ENCODE results near the gene SERPINE2. TPM values are rescaled to one million over a fixed set of nuclear protein-coding genes. Genes with fewer than 3 reads are reported as not detected.

Gene SERPINE2
- total RNA-seq, 6 experiments from 2014 or later, result 145 to 385 (median 169) TPM

DNA sequence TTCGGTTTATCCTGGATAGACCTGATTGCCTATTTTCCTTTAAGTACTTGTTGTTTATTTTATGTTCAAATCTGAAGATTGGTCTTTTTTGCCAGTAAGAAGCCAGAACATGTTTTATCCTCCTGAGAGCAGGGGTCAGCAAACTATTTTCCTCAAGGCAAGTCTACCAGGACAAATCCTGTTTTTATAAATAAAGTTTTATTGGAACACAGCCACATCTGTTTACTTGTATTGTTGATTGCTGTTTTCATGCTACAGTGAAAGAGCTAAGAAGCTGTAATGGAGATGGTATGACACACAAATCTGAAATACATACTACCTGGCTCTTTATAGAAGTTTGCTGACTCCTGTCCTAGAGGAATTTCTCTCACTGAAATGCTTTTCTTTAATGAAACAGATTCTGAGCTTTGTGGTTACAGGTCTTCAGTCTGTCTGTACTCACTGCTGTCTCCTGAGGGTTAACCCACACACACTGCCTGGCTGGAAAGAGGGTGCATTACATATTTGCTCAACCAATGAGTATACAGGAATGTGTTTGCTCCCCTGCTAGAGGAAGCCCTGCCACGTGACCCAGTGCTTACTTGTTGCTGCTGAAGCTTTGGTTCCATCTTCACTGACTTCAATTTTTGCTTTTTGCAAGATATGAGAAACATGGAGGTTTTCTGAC is 59.2 kb downstream of the SERPINE2 start:
- DNase-seq, result no peak
- Mint-ChIP-seq H3K27me3 (ENCODE audit: insufficient read depth) (no peaks in the 10 kb centered on the region), H3K9me3 (no peaks in the 10 kb centered on the region), H3K36me3 (ENCODE audit: low read depth) (peaks cover 11% of the 10 kb centered on the region), H3K27ac (no peak overlapping the region), H3K4me3 (no peak overlapping the region), H3K4me1 (ENCODE audit: low read depth) (peaks cover 12% of the 10 kb centered on the region)
- TF ChIP-seq, protein P1, sequence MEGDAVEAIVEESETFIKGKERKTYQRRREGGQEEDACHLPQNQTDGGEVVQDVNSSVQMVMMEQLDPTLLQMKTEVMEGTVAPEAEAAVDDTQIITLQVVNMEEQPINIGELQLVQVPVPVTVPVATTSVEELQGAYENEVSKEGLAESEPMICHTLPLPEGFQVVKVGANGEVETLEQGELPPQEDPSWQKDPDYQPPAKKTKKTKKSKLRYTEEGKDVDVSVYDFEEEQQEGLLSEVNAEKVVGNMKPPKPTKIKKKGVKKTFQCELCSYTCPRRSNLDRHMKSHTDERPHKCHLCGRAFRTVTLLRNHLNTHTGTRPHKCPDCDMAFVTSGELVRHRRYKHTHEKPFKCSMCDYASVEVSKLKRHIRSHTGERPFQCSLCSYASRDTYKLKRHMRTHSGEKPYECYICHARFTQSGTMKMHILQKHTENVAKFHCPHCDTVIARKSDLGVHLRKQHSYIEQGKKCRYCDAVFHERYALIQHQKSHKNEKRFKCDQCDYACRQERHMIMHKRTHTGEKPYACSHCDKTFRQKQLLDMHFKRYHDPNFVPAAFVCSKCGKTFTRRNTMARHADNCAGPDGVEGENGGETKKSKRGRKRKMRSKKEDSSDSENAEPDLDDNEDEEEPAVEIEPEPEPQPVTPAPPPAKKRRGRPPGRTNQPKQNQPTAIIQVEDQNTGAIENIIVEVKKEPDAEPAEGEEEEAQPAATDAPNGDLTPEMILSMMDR (IDR thresholded peaks at IDR 0.05), result no peak

DNA sequence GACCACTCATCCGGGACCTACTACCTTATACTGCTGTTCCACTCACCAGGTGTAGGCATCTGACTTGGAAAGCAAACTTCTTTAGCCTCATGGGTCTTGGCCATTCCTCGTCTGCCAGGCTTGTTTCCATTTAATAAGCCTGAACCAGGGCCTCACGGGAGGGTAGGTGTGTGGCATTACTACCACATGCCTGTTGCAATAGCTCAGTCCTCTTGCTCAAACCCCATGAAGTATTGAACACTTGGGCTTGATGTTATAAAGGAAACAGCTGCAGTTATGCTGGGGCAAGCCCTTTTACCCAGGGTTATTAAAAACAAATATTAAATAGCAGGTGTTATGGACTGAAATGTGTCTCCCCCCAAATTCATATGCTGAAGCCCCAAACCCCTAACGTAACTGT is 60.6 kb downstream of the SERPINE2 start:
- Mint-ChIP-seq H3K4me1 (ENCODE audit: low read depth) (peaks cover 12% of the 10 kb centered on the region), H3K27ac (no peak overlapping the region), H3K36me3 (ENCODE audit: low read depth) (peaks cover 6% of the 10 kb centered on the region; the same call in 1 of the 2 replicates), H3K4me3 (no peak overlapping the region), H3K27me3 (ENCODE audit: insufficient read depth) (no peaks in the 10 kb centered on the region), H3K9me3 (no peaks in the 10 kb centered on the region)
- TF ChIP-seq, protein P1 (IDR thresholded peaks at IDR 0.05), result no peak
- DNase-seq, result no peak

DNA sequence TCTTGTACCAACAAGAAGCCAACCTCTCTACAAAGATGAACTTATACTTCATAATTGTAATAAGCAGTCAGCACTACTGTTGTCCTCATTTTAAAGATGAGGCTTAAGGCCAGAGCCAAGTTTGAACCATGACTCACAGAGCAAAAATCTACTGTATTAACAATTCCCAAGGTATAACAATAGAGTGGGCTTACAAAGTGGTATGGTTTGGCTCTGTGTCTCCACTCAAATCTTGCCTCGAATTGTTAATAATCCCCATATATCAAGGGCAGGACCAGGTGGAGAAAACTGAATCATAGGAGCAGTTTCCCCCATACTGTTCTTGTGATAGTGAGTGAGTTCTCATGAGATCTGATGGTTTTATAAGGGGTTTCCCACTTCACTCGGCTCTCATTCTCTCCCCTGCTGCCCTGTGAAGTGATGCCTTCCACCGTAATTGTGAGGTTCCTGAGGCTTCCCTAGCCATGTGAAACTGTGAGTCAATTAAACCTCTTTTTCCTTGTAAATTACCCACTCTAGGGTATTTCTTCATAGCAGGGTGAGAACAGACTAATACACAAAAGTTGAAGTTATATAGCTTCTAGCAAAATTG is 62.4 kb downstream of the SERPINE2 start:
- peak overlapping the region; percentile 28 for H3K27ac Mint-ChIP-seq
- TF ChIP-seq, protein P1 (IDR thresholded peaks at IDR 0.05), result no peak
- H3K36me3 Mint-ChIP-seq (ENCODE audit: low read depth), result peaks cover under 1% of the 10 kb centered on the region; the same call in 1 of the 2 replicates
- H3K9me3 Mint-ChIP-seq, result no peaks in the 10 kb centered on the region
- H3K4me1 Mint-ChIP-seq (ENCODE audit: low read depth), result peaks cover 12% of the 10 kb centered on the region
- peak; percentile 11 for DNase-seq
- no peak overlapping the region for H3K4me3 Mint-ChIP-seq
- no peaks in the 10 kb centered on the region for H3K27me3 Mint-ChIP-seq (ENCODE audit: insufficient read depth)

DNA sequence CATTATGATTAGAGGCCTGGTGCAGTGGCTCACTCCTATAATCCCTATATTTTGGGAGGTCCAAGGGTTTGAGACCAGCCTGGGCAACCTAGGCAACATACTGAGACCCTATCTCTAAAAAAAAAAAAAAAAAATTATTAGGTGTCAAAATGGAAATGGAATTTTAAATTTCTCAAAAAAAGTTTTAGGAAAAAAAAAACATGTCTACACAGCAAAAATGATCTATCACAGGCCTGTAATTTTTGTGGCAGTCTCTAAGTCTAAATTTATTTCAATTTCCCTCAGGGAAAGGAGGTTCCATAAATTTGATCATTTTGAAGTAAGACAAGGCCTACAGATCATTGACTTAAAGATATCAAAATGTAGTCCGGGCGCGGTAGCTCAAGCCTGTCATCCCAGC is 65.5 kb downstream of the SERPINE2 start:
- DNase-seq, result no peak
- H3K27me3 Mint-ChIP-seq (ENCODE audit: insufficient read depth), result no peaks in the 10 kb centered on the region
- peaks cover 27% of the 10 kb centered on the region for H3K4me1 Mint-ChIP-seq (ENCODE audit: low read depth)
- no peak overlapping the region for H3K27ac Mint-ChIP-seq
- no peak overlapping the region for H3K4me3 Mint-ChIP-seq
- TF ChIP-seq, protein P1 (IDR thresholded peaks at IDR 0.05), result no peak
- no peaks in the 10 kb centered on the region; the same call in 1 of the 2 replicates for H3K36me3 Mint-ChIP-seq (ENCODE audit: low read depth)
- no peaks in the 10 kb centered on the region for H3K9me3 Mint-ChIP-seq

DNA sequence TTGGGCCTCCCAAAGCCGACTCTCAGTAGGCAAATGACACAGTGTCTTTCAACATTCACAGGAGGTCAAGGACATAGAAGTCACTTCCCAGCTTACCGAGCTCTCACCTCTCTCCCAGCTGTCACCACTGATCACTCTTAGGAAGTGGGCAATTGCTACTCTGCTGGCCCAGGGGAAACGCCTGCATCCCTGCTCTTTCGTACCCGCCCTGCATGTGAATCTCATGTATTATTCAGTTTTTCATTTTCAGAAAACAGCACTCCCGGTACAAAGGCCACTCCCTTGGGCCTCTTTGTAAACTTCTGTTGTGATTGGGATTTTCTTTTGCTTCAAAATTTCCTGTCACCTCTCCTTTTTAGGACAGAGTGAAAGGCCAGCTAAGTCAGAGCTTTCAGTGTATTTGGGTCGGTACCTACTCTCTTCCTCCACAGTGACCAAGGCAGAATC is 66.4 kb downstream of the SERPINE2 start:
- H3K36me3 Mint-ChIP-seq (ENCODE audit: low read depth), result no peaks in the 10 kb centered on the region; the same call in 1 of the 2 replicates
- TF ChIP-seq, protein P1 (IDR thresholded peaks at IDR 0.05), result no peak
- H3K4me1 Mint-ChIP-seq (ENCODE audit: low read depth), result peaks cover 36% of the 10 kb centered on the region
- H3K9me3 Mint-ChIP-seq, result no peaks in the 10 kb centered on the region
- H3K4me3 Mint-ChIP-seq, result no peak overlapping the region; the same call in 1 of the 2 replicates
- DNase-seq, result no peak
- no peak overlapping the region for H3K27ac Mint-ChIP-seq
- H3K27me3 Mint-ChIP-seq (ENCODE audit: insufficient read depth), result no peaks in the 10 kb centered on the region
